ENCODE results near the gene MPHOSPH9.
A peak's percentile ranks its signal among the peaks of the same experiment; 100 is the strongest.

The MPHOSPH9 gene

DNA sequence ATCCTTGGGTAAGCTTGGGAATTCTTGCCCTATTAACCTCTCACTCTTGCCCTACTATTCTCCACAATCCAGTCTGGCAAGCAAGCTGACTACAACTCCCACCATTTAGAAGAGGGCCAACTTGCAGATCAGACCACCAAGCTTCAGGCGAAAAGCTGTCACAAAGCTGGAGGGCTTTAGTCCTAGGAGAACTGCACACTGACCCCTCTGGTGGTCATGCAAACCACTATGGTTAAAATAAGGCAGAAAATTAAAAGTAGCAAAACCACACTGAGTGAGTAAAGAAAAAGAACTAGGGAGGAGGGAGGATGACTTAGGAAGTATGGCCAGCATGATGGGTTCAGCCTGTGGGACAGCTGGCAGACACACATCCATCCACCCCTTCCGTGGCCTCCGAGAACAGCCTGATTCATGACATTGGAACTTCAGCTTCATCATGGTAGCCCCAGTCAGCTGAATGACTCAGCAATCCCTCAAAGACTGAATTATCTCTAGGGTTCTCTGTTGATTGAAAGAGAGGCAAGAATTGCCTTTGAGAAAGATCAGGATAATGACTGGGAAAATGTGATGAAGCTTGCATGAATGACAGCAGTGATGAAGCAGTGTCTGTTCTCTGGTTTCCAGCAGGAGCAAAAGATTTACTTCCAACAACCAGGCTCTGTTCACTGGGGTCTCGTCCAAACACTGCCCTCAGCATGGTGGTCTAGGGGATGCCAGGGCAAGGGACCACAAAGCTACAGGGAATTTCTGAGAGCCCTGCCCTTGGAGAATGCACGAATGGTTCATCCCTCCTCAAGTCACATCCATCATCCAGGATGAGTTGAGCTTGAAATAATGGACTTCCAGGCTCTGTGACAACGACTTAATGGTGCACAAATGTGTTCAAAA, 106.4 kb downstream of the MPHOSPH9 start:
- peak in 2 of 3 donors; percentile 19 to 22 for DNase-seq

DNA sequence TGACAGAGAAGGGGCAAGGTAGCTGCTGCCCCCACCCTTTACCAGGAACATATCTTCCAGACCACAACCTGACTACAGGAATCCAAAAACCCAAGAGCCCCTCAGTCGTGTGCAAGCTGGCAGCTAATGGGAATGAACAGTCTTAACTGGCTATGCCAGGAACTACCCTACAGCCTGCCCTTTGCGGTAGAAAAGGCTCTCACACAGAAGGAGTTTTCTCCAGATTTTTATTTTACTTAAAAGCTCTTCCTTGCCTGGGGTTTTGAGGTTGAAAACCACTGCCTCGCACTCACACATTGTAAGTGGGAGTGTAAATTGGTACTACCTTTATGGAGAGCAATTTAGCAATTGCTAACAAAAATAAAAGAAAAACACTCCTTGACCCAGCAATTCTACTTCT, 110.3 kb downstream of the MPHOSPH9 start:
- no peak for DNase-seq

DNA sequence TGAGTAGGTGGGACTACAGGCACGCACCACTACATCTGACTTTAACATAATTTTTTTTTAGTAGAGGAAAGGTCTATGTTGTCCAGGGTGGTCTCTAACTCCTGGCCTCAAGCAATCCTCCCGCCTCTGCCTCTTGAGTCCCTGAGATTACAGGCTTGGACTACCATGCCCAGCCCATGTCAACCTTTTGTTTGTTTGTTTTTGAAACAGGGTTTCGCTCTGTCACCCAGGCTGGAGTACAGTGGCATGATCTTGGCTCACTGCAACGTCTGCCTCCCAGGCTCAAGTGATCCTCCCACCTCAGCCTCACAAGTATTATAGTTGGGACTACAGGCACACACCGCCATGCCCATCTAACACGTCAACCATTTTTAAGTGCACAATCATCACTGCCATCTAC, 111.3 kb downstream of the MPHOSPH9 start:
- DNase-seq, result no peak

DNA sequence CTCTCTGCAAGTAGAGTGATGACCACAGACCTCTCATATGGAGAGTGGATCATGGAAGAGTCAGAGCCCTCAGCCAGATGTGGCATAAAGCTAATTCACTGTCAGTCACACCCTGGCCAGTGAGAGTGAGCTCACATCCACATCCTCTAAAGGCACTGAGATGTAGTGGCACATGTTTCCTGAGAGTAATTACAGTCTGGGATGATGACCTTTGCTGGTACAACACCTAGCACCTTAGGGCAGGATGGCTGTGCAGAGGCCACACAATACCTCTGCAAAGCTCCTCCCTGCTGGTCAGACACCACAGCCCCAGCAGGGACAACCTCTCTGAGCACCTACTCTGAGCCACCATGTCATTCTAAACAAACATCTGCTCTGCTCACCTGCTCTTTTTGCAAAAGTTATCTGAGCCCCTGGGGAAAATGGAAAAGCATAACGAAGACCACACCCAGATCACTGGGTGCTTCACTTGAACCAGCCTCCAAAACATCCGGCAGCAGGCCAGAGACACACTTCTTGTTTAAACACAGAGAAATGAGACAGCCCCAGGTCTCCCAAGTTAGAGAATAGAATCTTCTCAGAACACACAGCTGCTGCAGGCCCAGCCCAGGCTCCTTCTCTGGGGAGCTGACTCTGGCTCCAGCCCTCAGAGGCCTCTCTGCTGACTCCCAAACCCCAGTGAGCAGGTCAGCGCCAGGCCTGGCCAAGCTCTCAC, 112.3 kb downstream of the MPHOSPH9 start:
- no peak for DNase-seq

DNA sequence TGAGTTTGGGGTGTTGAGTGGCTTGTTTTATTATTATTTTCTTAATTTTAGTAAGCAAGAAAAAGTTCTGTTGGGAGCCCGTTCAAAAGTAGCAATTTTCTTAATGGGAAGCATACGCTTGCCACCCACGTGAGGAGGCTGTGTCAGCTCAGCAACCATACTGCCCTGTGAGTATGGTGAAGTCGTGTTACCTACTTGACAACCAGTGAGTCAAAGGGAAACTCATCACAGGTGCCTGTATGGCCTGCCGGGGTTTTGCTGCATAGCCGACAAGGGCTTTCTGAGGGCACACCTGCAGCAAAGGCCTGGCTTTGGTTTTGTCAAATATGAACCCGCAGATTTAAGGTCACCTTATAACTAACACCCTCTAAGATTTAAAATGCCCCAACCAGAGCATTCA, 113.1 kb downstream of the MPHOSPH9 start:
- DNase-seq, result no peak

DNA sequence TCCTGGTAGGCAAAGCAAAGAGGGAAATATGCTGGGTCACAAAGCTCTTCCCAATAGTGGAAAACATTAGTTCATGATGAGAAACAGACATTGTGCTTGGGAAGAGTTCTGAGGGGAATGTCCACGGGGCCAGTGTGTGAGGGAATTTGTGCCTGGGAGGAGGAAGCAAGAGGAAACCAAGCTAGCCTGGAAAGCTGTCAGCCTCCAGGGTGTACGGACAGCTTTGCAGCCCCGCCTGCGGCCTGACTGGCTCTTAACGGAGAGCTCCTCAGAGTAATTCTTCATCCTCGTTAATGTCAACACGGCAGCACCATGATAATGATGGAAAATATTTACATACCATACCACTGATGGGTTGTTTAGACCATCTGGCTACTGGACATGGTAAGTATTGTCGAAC, 114.4 kb downstream of the MPHOSPH9 start:
- no peak for DNase-seq

DNA sequence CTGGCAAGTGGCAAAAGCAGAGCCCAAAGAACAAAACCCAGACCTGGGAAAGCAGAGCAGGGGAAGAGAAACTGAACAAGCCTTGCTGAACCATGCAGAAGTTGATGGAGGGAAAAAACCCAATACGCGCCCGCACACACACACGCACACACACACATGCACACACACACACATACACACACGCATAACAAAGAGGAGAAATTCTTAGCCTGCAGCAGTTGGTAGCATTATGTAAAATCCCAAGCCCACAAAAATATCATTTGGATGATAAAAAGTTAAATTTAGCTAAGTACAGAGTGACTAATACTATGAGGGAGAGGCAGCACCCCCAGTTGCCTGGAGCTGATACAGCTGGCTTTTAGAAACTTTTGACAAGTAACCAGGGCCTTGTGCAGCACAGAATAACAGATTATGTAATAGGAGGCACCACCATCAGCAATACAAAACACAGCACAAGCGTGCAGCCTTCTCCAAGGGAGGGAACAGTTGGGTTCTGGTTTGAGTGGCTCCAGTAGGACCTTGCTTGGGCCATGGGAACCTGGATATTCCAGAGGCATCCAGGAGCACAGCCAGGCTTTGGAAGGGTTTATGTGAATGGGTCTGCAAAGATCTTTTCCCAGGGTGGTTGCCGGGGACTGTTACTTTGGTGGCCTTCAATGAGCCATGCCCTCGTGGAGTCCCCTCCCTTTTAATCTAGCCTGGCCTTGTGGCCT, 117.4 kb downstream of the MPHOSPH9 start:
- peak; percentile 52 to 66 (median 65) for DNase-seq

DNA sequence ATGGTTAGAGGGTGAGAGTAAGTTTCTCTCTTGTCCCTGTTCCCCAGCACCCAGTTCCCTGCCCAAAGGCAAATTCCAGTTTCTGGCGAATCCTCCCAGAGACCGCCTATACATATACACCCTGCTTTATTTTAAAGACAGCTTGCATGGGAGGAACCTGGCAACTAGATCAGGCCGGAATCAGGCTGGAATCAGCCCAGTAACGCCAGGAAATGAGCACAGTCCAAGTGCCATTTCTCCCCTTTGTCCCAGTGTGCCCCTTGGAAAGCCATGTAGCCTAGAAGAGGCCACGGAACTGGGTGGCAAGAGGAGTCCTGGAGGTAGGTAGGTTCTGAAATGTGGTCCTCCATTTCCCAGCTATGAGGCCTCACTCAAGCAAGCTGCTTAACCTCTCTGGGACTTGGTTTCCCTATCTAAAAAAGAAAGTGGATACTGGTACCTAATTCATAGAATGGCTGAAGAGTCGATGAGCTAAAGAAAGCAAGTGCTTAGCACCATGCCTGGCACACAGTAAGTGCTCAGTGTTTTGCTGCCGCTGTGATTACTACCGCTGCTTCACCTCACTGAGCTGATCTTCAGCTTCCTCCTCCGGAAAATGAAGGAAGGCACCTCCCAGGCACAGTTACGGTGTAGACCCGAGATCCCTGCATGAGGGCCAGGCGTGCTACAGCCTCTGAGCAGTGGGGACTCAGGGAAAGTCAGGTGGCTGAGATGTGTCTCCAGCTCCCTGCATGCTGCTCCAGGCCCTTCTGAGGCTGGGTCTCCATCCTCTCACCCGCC, 118.4 kb downstream of the MPHOSPH9 start:
- DNase-seq, result no peak

DNA sequence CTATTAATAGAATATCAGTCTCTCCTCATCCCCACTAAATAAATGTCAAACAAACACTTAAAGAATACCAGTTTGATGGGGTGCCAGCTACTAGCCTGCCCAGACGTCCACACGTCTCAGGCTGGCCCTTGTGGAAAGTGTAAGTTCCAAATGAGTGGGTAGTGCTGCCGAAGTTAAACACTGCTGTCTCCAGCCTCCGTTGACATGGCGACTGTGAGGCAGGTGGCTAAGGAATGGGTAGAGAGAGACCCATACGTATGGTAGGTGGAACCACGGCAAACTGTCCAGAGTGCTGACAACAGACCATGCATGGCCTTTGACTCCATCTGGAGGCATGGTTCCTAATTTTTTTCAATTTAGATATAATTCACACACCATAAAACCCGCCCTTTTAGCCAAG, 119.9 kb downstream of the MPHOSPH9 start:
- DNase-seq, result no peak

DNA sequence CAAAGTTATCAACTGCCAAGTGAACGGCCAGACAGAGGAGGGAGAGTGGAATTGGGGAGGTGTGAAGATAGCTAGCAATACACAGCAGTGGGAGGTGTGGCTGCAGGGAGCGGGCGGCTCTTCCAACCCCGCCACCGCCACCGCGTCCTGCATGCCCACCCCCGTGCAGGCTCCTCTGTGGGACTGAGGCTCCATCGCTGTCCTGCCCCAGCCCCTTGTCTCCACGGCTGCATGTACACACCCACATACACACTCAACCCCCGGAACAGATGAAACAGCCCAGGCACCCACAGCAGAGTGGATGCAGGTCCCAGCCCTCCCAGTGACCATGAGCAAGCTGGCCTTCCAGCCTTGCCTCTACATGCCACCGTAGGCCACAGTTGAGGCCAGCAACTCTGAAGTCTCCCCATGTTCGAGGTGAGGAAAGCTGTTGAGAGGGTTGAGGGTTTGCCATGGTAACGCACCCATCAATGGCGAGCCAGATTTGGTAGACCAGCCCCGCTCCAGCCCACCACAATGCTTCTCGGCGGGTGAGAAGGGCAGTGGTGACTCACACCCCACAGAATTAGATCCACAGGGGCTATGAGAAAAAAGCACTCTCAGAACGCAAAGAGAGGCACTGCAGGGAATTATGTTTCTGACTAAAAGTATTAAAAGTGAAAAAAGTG, 121.3 kb downstream of the MPHOSPH9 start:
- DNase-seq, result no peak

DNA sequence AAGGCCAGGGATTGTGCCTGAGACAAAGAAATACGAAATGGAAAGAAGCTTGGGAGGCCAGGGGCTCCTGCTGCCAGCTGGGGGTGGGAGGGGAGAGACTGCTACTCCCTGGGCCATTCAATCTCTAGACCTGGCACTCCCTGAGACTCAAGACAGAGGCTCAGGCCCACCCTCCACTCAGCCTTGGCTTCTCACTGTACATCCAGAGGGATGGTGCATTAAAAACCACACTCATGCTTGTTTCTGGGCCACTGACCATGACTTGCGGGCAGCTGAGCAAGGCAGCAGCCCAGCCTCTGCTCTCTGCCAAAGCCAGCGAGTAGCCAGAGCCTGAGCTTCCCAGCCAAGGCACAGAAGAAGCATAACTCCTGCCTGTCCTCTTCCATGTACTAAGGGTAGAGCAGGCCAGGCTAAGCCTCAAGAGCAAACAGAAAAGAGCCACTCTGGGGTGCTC, 123.6 kb downstream of the MPHOSPH9 start:
- no peak for DNase-seq

DNA sequence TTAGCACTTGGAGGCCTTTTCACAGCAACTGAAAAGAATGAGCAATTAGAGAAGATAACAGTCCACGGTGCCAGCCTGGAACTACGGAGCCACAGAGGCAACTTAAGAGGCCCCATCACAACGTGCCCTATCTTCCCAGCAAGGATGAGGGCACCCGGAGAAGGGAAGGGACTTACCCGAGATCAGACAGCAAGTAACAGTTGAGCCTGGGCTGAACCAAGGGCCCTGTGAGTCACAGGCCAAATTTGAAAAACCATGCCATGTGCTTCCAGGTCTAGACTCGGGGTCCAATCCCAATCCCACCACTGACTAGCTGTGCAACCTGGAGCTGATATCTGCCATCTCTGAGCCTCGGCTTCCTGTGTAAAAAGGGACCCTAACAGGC, 124.3 kb downstream of the MPHOSPH9 start:
- no peak for DNase-seq

DNA sequence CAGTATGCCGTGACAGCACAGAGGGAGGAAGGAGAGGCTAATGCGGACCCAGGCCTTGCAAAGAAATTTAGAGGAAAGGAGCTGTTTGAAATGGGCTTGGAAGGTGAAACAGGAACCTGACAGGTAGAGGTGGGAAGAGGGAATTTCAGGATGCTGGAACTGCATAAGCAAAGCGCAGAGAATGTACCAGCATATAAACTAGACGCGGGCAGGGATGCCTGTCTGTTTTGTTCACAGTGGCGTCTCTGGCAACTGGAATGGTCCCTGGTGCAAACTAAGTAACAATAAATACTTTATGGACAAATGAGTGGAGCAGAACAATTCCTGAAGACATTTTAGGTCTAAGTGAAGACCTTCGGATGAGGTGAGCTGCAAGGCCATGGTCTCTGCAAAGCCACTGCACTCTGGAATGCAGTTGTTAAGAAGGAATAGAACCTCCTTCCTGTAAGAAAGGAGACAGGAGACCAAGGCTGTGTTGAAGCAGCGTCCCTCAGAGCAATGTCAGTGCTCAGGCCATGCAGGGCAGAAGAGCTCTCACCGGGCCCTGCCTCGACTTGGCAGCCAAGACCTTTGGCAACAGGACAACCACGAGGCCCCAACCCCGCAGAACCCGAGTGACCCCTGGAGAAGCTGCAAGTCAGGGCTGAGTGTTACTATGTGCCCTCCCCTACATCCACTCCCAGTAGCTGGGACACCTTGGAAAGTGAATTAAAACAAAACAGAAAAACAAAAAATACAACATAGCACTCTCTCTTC, 124.8 kb downstream of the MPHOSPH9 start:
- no peak for DNase-seq

DNA sequence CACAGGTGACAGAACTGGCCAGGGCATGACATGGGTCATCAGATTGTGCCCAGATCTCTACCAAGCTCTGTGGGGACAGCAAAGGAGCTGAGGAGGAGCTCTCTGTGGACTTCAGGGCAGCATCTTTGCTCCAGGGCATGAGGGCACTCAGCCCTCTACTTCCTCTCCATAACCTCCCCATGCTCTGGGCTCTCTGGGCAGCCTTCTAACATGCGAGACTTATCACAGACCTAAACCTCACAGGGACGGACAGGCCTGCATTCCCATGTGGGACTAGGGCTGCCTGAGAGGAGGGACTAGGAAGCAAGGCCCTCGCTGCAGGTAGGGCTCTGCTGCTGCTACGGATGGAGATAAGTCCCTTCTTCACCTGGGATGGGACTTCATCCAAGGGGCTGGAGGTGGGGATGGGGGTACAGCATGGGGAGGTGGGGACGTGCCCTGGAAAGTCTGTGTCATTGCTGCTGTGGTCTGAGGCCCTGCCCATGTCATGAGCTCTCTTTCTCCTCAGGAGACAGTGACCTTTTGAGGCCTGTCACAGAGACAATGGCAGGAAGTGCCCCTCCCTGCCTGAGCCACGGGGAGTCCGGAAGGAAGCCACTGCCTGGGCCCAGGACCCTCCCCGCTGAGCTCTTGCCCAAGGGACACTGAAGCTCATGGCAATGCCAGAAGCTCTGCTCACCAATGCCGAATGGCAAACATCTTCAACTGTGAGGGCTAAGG, 126.1 kb downstream of the MPHOSPH9 start:
- DNase-seq, result peak; percentile 19 to 40 (median 26)

DNA sequence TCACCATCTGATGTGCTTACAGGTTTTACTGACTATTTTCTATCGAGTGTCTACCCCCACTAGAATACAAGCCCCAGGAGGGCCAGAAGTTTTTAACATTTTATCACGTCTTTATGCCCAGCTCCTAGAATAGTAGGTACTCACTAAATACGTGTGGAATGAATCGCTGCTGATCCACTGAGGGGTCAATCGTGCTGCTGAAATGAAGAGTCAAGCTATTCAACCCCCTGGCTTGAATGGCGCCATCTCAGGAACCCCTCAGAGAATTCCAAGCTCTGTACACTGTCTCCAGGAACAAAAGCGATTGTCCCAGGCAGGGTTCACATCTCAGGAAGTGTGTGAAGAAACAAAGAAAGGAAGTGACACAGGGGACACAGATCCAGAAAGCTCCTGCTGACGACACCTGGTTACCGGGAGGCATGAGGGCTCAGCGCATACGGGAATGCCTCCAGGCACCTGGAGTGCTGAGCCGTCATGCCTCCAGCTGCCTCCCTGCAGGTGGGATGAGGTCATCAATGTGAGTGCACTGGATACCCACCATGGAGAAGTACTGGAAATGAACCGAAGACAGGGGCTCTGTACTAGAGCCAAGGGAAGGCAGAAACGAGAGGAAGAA, 127.6 kb downstream of the MPHOSPH9 start:
- DNase-seq, result no peak

DNA sequence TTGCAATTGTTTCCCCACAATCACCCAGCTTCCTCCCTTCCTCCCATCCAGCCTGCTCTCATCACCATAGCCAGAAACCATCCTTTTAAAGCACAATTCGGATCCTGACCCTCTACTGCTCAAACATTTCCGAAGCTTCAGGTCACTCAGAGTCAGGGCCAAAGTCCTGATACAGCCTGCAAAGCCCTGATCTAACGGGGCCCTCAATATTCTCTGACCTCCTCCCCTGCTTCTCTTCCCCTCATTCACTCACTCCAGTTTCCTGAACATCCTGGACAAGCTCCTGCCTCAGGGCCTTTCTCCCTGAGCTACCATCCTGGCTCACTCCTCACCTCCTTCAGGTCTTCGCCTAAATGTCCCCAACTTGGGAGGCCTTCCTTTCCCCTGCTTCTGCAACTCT, 128.1 kb downstream of the MPHOSPH9 start:
- DNase-seq, result no peak

Measured in suppressor macrophage treated with lipopolysaccharide for 1 hour (primary cell).